Liver (tissue), 9 donors: ENCODE measurements around the gene TMEM39B. TPM values are rescaled to one million over a fixed set of nuclear protein-coding genes. Genes with fewer than 3 reads are reported as not detected.
A peak's percentile ranks its signal among the peaks of the same experiment; 100 is the strongest.

Experiments
- DNase-seq: peaks from one replicate; pipeline ENCODE4 v3.0.0-alpha.2; 2017; ENCODE audit warnings: low spot score
- H3K27ac ChIP-seq, 2 donors: one replicate each; pipeline ENCODE4 v1.7.0; 2013; ENCODE audit warnings: inconsistent platforms in 2 of 2, low read length in 2 of 2, control low read depth in 1 of 2, low read depth in 1 of 2, mild to moderate bottlenecking in 1 of 2
- H3K27me3 ChIP-seq, 4 donors: one replicate each; pipeline versions ENCODE4 v1.6.1 to v1.7.0; 2013; ENCODE audit warnings: low read length in 3 of 4, inconsistent platforms in 1 of 4, mild to moderate bottlenecking in 1 of 4, moderate library complexity in 1 of 4; ENCODE audit not compliant: control insufficient read depth in 4 of 4, insufficient read depth in 4 of 4
- H3K36me3 ChIP-seq, 4 donors: one replicate each; pipeline versions ENCODE4 v1.6.1 to v1.7.0; 2013; ENCODE audit warnings: low read length in 3 of 4, mild to moderate bottlenecking in 3 of 4, low read depth in 1 of 4, moderate library complexity in 1 of 4; ENCODE audit not compliant: control insufficient read depth in 4 of 4, insufficient read depth in 3 of 4
- H3K4me1 ChIP-seq, 4 donors: one replicate each; pipeline versions ENCODE4 v1.6.1 to v1.7.0; 2013; ENCODE audit warnings: low read length in 3 of 4, mild to moderate bottlenecking in 3 of 4, moderate library complexity in 1 of 4; ENCODE audit not compliant: control insufficient read depth in 4 of 4, insufficient read depth in 4 of 4
- H3K4me3 ChIP-seq, 3 donors: one replicate each; pipeline versions ENCODE4 v1.6.1 to v1.7.0; 2013; ENCODE audit warnings: low read length in 3 of 3, control low read depth in 1 of 3, low read depth in 1 of 3, mild to moderate bottlenecking in 1 of 3
- H3K9ac ChIP-seq, 2 donors: one replicate each; pipeline ENCODE4 v1.7.0; 2013; ENCODE audit warnings: low read length in 2 of 2, mild to moderate bottlenecking in 2 of 2, moderate library complexity in 2 of 2, control low read depth in 1 of 2, low read depth in 1 of 2
- H3K9me3 ChIP-seq, 4 donors: one replicate each; pipeline versions ENCODE4 v1.6.1 to v1.7.0; 2013; ENCODE audit warnings: low read length in 3 of 4; ENCODE audit not compliant: control insufficient read depth in 4 of 4
- ATF3 ChIP-seq: IDR thresholded peaks from 2 replicates; pipeline ENCODE4 v1.6.1; 2016; ENCODE audit warnings: antibody characterized with exemption
- EGR1 ChIP-seq, 2 donors: IDR thresholded peaks; 2 replicates each; pipeline ENCODE4 v1.6.1; 2016 to 2018; ENCODE audit warnings: antibody characterized with exemption in 2 of 2, low read depth in 2 of 2
- FOXA1 ChIP-seq: IDR thresholded peaks from 2 replicates; pipeline ENCODE4 v1.6.1; 2016; ENCODE audit warnings: antibody characterized with exemption
- FOXA2 ChIP-seq: IDR thresholded peaks from 2 replicates; pipeline ENCODE4 v1.6.1; 2016; ENCODE audit warnings: antibody characterized with exemption
- GABPA ChIP-seq, 2 donors: IDR thresholded peaks in 1 of 2; conservative IDR thresholded peaks in 1 of 2; 2 replicates each; pipeline ENCODE4 v1.6.1; 2016; ENCODE audit warnings: antibody characterized with exemption in 2 of 2, mild to moderate bottlenecking in 1 of 2, moderate library complexity in 1 of 2
- HNF4A ChIP-seq, 2 donors: conservative IDR thresholded peaks; 2 replicates each; pipeline ENCODE4 v1.6.1; 2016; ENCODE audit warnings: antibody characterized with exemption in 2 of 2, mild to moderate bottlenecking in 2 of 2
- HNF4G ChIP-seq: IDR thresholded peaks from 2 replicates; pipeline ENCODE4 v1.6.1; 2016; ENCODE audit warnings: antibody characterized with exemption
- JUND ChIP-seq, 2 donors: IDR thresholded peaks; 2 replicates each; pipeline ENCODE4 v1.6.1; 2016; ENCODE audit warnings: antibody characterized with exemption in 2 of 2
- MAX ChIP-seq: IDR thresholded peaks from 2 replicates; pipeline ENCODE4 v1.6.1; 2016; ENCODE audit warnings: antibody characterized with exemption
- NR2F2 ChIP-seq: IDR thresholded peaks from 2 replicates; pipeline ENCODE4 v1.6.1; 2016; ENCODE audit warnings: antibody characterized with exemption
- RAD21 ChIP-seq, 2 donors: IDR thresholded peaks; 2 replicates each; pipeline ENCODE4 v1.6.1; 2016; ENCODE audit warnings: antibody characterized with exemption in 2 of 2, mild to moderate bottlenecking in 2 of 2
- RXRA ChIP-seq, 2 donors: IDR thresholded peaks; 2 replicates each; pipeline ENCODE4 v1.6.1; 2017 to 2018; ENCODE audit warnings: antibody characterized with exemption in 2 of 2, mild to moderate bottlenecking in 1 of 2
- SP1 ChIP-seq: IDR thresholded peaks from 2 replicates; pipeline ENCODE4 v1.6.1; 2018; ENCODE audit warnings: antibody characterized with exemption, mild to moderate bottlenecking
- TAF1 ChIP-seq: conservative IDR thresholded peaks from 2 replicates; pipeline ENCODE4 v1.6.1; 2016; ENCODE audit warnings: antibody characterized with exemption, mild to moderate bottlenecking
- YY1 ChIP-seq: IDR thresholded peaks from 2 replicates; pipeline ENCODE4 v1.6.1; 2016; ENCODE audit warnings: antibody characterized with exemption, mild to moderate bottlenecking
- ZBTB33 ChIP-seq: IDR thresholded peaks from 2 replicates; pipeline ENCODE4 v1.6.1; 2016; ENCODE audit warnings: antibody characterized with exemption
- WGBS: extraction: QIAGEN DNeasy Blood & Tissue Kit; methylation state at CpG from one replicate; pipeline ENCODE4 v1.1.7; 2013; 5-methylcytosine and 5-hydroxymethylcytosine counted together
- polyA plus RNA-seq, 2 donors: library from polyadenylated mRNA; stranded (reverse) in 1 of 2; unstranded in 1 of 2; fragments of 200-250 nt in 1 of 2; fragments of >200 nt in 1 of 2; fragmentation: Nextera tagmentation in 1 of 2; extraction: Ambion mirVana in 1 of 2; gene quantifications; one replicate each; pipeline versions ENCODE4 v1.2.1 to v1.2.3, GENCODE V29; 2013 to 2015
- total RNA-seq, 2 donors: library from RNA; depleted of rRNA; stranded (reverse); fragments of >200 nt; gene quantifications; one replicate each; pipeline ENCODE4 v1.2.3, GENCODE V29; 2014
- donor health status: healthy.
- donor health status: healthy.
- donor health status: healthy.
- donor health status: healthy.
- donor health status: healthy.

Gene TMEM39B
- total and polyA plus RNA-seq, 4 donors = 3.0 to 8.1 (median 5.9) TPM

- TF ChIP-seq ZBTB33 (no peak), MAX (no peak), HNF4A (conservative IDR thresholded peaks at IDR 0.05) (no peak), TAF1 (no peak)
Observed at GRCh38 chr1:32071758-32072621, 749 bp upstream of the TMEM39B start (continued).

GRCh38 chr1:32073299-32074229, 825 bp downstream of the TMEM39B start:
- Histone ChIP-seq H3K4me1 (peaks cover 4 to 14% (median 12%) of the 10 kb centered on the region in 4 donors), H3K36me3 (peaks cover 1 to 23% (median 16%) of the 10 kb centered on the region in 4 donors), H3K9me3 (no peaks in the 10 kb centered on the region), H3K27ac (peak overlapping the region; percentile 92 to 97), H3K27me3 (no peaks in the 10 kb centered on the region), H3K4me3 (peak overlapping the region; percentile 55 to 92 (median 90)), H3K9ac (peak overlapping the region; percentile 4 to 11)
- no peak for TF ChIP-seq YY1
- no peak for TF ChIP-seq SP1
- TF ChIP-seq RAD21 (IDR thresholded peaks at IDR 0.05) = no peak
- no peak for TF ChIP-seq EGR1 (IDR thresholded peaks at IDR 0.05; ENCODE audit: low read depth in 2 of 2)
- TF ChIP-seq JUND (IDR thresholded peaks at IDR 0.05) = no peak
- no peak for TF ChIP-seq RXRA (IDR thresholded peaks at IDR 0.05)
- no peak for TF ChIP-seq GABPA (IDR thresholded peaks at IDR 0.05 in 1 of 2, conservative IDR thresholded peaks at IDR 0.05 in 1 of 2)
- no peak for TF ChIP-seq HNF4G
- no peak for TF ChIP-seq FOXA1
- TF ChIP-seq HNF4A (conservative IDR thresholded peaks at IDR 0.05) = no peak
- no peak for TF ChIP-seq NR2F2
- no peak for TF ChIP-seq ZBTB33
- no peak for TF ChIP-seq FOXA2
- TF ChIP-seq ATF3 = no peak
- TF ChIP-seq MAX = no peak
- no peak for TF ChIP-seq TAF1
- WGBS = 43% methylated on average over 28 of the region's 28 CpGs
- no peak for DNase-seq
